GM19025 (cell line): Measurements from ENCODE around the gene CRYGA.

Experiments used
- ATAC-seq: cut with Tn5 transposase; IDR thresholded peaks from one replicate; pipeline ENCODE4 v1.9.1; 2021; ENCODE audit warnings: mild to moderate bottlenecking, low read depth, moderate library complexity; ENCODE audit not compliant: unreplicated experiment

The CRYGA gene

GRCh38 chr2:208163489-208163888 is at the start of gene CRYGA:
Gene CRYGA, minus strand, starts transcription at chr2:208163589. Its CDS starts 33 bp downstream, at chr2:208163556.
- ATAC-seq: no peak

- no peak for ATAC-seq
These were observed 47.5 kb upstream of the CRYGA start for GRCh38 chr2:208210688-208211451.

GRCh38 chr2:208208335-208209085 is 45.1 kb upstream of the CRYGA start:
- no peak for ATAC-seq

- no peak for ATAC-seq
These were observed 44.4 kb upstream of the CRYGA start for GRCh38 chr2:208207769-208208168.

GRCh38 chr2:208204166-208204565 is 40.8 kb upstream of the CRYGA start:
- no peak for ATAC-seq

GRCh38 chr2:208195531-208195930 is 32.1 kb upstream of the CRYGA start:
- no peak for ATAC-seq

GRCh38 chr2:208192611-208193236 is 29.3 kb upstream of the CRYGA start:
- no peak for ATAC-seq

GRCh38 chr2:208189810-208190503 is 26.6 kb upstream of the CRYGA start, which contains the start of gene C2orf80:
Gene C2orf80, minus strand, starts transcription at chr2:208190030. Its CDS starts 3,044 bp downstream, at chr2:208186986.
- no peak for ATAC-seq

- ATAC-seq: no peak
These were observed 25.9 kb upstream of the CRYGA start for GRCh38 chr2:208189069-208189809.

GRCh38 chr2:208186893-208187292 is 23.5 kb upstream of the CRYGA start:
- ATAC-seq: no peak

- no peak for ATAC-seq
These were observed 23.1 kb upstream of the CRYGA start for GRCh38 chr2:208186465-208186864.

- no peak for ATAC-seq
These were observed 20.8 kb upstream of the CRYGA start for GRCh38 chr2:208183972-208184705.

- ATAC-seq: no peak
These were observed 20.1 kb upstream of the CRYGA start for GRCh38 chr2:208183526-208183925.

GRCh38 chr2:208182835-208183234 is 19.4 kb upstream of the CRYGA start:
- ATAC-seq: no peak

GRCh38 chr2:208179028-208179609 is 15.7 kb upstream of the CRYGA start:
- ATAC-seq: no peak

GRCh38 chr2:208175840-208176153 is 12.4 kb upstream of the CRYGA start:
- no peak for ATAC-seq

GRCh38 chr2:208175069-208175839 is 11.9 kb upstream of the CRYGA start:
- ATAC-seq: peak; percentile 99

GRCh38 chr2:208174144-208174543 is 10.8 kb upstream of the CRYGA start:
- no peak for ATAC-seq
